Cerebellar cortex (tissue), 1 donor: Measurements from ENCODE around the gene EIPR1.
"Not testable (repeated sequence)": the region's sequence is repeated elsewhere in the genome, so short reads cannot be mapped to it uniquely, and the experiment has no call there.

ENCODE experiments used
- DNase-seq: peaks from one replicate; pipeline ENCODE4 v3.0.0-alpha.2; 2015; ENCODE audit warnings: low spot score

EIPR1 gene

GRCh38 chr2:3287896-3288295, 89.7 kb downstream of the EIPR1 start:
- no peak for DNase-seq

DNA sequence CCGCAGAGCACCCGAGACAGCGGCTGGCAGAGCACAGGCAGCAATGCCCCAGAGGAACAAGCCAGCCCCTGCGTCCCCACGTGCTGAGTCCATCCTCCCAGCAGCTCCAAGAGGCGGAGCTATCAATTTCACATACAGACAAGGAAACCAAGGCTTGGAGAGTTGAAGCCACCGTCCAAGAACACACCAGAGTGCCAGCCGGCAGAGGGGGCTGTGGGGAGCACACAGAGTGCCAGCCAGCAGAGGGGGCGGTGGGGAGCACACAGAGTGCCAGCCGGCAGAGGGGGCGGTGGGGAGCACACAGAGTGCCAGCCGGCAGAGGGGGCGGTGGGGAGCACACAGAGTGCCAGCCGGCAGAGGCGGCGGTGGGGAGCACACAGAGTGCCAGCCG, 91.0 kb downstream of the EIPR1 start:
- not testable (repeated sequence) for DNase-seq

GRCh38 chr2:3285901-3286645, 91.5 kb downstream of the EIPR1 start:
- DNase-seq = no peak

DNA sequence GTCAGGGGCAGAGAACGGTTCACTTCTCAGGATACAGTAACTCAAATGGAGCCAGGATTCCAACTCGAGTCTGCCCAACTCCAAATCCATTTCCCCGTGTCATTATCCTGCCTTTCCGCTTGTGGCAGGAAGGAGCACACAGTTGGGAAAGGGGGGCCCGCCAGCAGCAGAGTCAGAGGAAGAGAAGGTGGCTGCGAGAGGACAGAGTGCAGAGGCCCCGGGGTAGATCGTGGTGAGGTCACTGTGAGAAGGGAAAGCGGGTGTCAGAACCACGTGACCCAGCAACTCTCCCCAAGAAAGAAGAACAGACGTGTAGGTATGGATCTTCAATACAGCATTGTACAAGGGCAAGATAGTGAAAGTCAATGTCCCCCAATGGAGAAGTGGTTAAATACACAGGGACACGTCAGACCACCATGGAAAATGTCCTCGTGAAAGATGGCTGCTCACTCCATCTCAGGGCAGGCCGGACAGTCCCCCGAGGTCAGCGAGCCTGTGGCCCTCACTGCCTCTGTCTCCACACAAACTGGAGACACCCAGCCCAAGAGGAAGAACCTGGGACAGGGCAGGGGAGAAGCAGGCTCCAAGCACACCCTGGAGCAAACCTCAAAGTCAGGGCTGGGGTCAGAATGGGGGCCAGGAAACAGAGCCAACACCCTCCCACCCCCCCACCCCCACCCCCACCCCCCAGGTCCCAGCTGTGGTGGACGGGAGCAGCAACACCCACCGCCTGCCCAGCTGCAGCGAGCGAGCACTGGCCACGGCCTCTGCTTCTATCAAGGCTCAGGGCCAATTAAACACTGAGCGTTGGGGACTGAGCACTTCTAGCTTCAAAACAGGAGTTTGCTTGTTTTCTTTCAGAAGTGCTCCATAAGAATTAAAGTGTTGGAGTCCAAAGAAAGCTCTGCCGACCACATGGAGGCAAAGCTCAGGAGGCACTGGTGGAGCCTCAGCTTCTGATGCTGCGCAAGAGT, 92.7 kb downstream of the EIPR1 start:
- no peak for DNase-seq

DNA sequence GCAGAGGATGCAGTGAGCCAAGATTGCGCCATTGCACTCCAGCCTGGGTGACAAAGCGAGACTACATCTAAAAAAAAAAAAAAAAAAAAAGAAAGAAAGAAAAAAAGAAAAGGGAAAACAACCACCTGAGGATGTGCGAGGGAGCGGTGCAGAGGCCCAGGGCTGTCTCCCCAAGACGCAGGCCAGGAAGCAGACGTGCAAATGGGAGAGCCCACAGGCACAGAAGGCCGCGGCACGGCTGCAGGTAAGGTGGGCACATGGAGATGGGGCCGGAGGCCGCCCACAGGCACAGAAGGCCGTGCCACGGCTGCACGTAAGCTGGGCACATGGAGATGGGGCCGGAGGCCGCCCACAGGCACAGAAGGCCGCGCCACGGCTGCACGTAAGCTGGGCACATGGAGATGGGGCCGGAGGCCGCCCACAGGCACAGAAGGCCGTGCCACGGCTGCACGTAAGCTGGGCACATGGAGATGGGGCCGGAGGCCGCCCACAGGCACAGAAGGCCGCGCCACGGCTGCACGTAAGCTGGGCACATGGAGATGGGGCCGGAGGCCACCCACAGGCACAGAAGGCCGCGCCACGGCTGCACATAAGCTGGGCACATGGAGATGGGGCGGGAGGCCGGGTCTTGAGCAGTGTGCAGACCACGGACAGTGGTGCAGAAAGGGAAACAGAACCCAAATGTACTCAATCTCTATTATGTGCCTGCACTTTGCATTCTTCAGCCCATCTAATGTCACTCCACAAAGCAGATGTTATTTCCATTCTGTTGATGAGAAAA, 93.6 kb downstream of the EIPR1 start:
- DNase-seq = not testable (repeated sequence)

GRCh38 chr2:3283206-3283605, 94.4 kb downstream of the EIPR1 start:
- no peak for DNase-seq

- peak; percentile 93 for DNase-seq
Observed at GRCh38 chr2:3282056-3282998, 95.3 kb downstream of the EIPR1 start.

GRCh38 chr2:3280683-3281520, 96.7 kb downstream of the EIPR1 start:
- DNase-seq = no peak

DNA sequence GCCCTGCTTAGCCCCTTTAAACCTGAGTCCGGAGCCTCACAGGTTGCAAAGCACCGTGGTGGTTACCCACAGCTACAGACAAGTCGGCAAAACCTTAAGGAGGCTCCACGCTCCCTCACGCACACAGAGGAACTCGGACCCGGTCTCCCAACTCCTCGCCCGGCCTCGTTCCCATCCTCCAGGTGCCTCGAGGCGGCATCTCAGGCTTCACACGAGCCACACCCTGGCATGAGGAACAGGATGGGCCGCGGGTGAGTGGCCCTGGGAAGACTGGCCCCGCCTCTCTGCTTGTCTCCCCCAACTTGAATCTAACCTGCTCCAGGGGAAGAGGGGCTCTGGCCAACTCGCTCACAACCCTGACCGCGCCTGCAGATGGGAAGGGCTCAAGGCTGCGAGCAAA, 97.4 kb downstream of the EIPR1 start:
- DNase-seq = no peak

DNA sequence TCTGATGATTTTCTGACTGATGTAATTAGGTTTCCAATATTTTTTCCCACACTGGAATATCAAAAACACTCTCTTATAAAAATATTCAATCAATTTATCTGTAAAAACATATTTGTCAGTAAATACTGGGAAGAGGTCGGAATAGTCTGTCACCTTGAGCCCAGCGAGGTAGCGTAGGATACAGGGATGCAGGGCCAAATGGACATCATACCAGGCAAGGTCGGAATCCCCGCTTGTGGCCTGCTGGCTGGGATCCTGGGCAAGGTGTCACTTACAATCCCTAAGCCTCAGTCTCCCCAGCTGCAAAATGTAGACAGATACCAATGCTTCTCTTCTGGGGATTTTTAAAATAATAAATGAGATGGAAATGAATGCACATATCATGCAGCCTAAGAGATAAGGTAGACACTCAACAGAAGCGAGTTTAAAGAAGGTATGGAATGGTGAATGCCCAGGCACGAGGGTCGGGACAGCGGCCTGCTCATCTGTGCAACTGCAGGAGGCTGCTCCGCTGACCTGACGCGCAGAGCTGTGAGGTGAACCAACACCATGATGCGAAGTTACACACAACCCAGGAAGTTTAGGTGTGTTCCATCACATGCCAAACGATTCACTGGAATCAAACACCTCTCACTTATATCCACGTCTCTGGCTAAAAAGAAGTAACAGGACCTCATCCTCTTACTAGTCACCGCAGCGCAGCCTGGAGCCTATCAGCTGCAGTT, 98.2 kb downstream of the EIPR1 start:
- no peak for DNase-seq

DNA sequence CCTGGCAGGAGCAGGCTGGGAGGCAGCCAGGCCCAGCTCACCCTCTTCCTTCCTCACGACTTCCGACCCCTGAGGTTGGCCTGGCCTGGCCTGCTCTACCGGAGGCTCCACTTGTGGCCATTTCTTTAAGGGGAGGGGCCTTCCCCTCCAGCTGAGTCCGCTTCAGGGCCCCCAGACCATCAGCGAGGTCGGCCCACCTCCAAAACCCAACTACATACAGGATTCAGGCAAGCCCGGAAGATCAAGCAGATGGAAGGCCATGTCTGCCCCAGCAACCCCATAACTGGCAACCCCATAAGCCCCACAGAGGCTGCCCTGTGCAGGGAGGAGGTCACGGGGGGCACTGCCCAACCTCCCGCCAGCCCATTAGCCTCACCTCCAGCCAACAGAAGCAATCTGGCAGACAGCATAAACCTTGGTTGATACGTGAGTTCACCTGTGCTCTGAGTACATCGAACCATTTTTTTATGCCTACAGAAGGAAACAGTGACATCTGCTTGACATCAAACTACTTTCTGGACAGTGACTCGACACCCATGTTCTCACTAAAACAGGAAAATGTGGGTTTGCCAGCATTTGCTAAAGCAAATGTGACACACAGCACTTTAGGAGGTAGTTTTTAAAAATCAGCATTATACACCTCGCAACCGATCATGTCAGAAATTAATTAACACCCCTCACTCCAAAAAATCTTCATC, 98.9 kb downstream of the EIPR1 start:
- no peak for DNase-seq

GRCh38 chr2:3277748-3278520, 99.7 kb downstream of the EIPR1 start:
- DNase-seq = no peak

DNA sequence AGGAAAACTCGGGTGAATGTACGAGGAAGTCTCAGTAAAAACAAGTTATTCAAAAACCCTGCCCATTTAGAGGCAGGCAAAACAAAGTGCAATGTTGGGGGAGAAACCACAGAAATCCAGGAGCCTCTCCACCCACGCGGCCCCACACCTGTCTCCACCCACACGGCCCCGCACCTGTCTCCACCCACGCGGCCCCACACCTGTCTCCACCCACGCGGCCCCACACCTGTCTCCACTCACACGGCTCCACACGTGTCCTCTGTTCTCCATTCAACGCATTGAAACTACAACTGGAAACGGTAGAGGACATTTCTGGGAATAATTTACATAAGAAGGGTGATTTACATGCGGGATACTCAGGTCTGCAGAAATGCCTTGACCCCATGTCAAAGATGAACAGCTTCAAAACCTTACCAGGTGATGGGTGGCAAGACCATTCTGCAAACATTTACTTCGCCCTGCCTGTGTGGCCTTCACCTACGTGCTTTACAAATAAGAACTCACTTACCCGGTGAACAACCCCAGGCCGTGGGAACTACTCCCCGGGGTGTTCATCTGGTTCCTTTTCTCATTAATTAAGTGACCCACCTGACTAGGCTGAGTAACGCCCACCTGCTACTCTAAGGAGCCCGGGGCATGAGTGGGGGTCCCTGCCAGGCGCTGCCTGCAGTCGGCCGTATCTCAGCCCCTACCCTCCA, 100.4 kb downstream of the EIPR1 start:
- DNase-seq = no peak

GRCh38 chr2:3272761-3273160, 104.9 kb downstream of the EIPR1 start:
- no peak for DNase-seq

DNA sequence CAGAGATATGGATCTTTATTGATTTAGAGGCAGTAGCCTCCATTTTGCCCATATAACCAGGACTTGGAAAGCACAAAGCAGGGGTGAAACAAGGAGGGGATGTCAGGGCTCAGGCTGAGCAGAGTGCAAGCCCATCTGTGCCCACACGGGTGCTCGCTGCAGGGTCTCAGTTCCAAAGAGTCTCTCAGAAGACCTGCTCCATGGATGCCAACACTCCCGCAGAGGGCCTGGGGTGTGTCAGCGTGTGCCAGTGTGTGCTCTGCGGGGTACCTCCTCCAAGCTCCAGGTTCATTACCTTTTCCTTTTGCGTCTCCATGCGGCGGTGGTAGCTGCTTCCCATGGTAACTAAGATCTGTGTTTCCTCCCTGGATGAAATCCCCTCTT, 107.5 kb downstream of the EIPR1 start:
- DNase-seq = no peak

DNA sequence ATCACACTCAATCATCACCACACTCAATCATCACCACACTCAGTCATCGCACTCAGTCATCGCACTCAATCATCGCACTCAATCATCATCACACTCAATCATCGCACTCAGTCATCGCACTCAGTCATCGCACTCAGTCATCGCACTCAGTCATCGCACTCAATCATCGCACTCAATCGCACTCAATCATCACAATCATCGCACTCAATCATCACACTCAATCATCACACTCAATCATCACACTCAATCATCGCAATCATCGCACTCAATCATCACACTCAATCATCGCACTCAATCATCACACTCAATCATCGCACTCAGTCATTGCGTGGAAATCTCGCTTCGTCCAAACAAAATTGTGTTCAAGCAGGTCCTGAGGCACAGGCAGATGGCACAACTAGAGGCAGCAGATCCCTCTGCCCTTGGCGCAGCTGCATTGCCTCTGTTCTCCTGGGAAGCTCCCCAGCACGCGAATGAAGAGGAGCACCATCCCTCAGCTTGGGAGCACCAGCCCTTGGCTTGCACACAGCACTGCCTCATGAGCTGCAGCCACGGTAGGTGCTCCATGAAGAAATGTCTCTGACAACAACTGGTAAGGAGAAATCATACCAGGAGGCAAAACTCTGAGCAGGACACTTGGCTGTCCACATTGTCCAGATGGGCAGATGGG, 108.1 kb downstream of the EIPR1 start:
- no peak for DNase-seq

- no peak for DNase-seq
Observed at GRCh38 chr2:3268705-3269029, 109.0 kb downstream of the EIPR1 start.
